Activated T-cell treated with anti-CD3 and anti-CD28 coated beads, Interleukin-2, amount 50 U/mL, for 72 hours (primary cell): ENCODE results near the gene AXIN1. TPM values are rescaled to one million over a fixed set of nuclear protein-coding genes. Genes with fewer than 3 reads are reported as not detected.
A peak's percentile ranks its signal among the peaks of the same experiment; 100 is the strongest.

Experiments used
- ATAC-seq, 2 donors: fragments of 150-1000 bp; cut with Tn5 transposase; replicated peaks in 1 of 2; 2 replicates each; pipeline ENCODE4 v1.10.0; 2021; ENCODE audit warnings: moderate library complexity in 2 of 2, mild to moderate bottlenecking in 1 of 2
- DNase-seq, 2 donors: peaks; one replicate each; pipeline ENCODE4 v3.0.0; 2021 to 2022; ENCODE audit warnings: mixed read lengths in 1 of 2
- H3K27ac Mint-ChIP-seq: one replicate; pipeline ENCODE4 v1.8.0; 2022; ENCODE audit warnings: mild to moderate bottlenecking, moderate library complexity, mixed read lengths
- H3K27me3 Mint-ChIP-seq: one replicate; pipeline ENCODE4 v1.8.0; 2022; ENCODE audit warnings: low read depth, mixed read lengths
- H3K36me3 Mint-ChIP-seq, 2 donors: one replicate each; pipeline ENCODE4 v1.8.0; 2022; ENCODE audit warnings: mixed read lengths in 2 of 2, mild to moderate bottlenecking in 1 of 2; ENCODE audit not compliant: insufficient read depth in 2 of 2
- H3K4me1 Mint-ChIP-seq: one replicate; pipeline ENCODE4 v1.8.0; 2022; ENCODE audit warnings: low read depth, mixed read lengths
- H3K4me3 Mint-ChIP-seq, 2 donors: one replicate each; pipeline ENCODE4 v1.8.0; 2022; ENCODE audit warnings: mild to moderate bottlenecking in 2 of 2, mixed read lengths in 2 of 2, moderate library complexity in 2 of 2
- H3K9me3 Mint-ChIP-seq, 2 donors: one replicate each; pipeline ENCODE4 v1.8.0; 2022; ENCODE audit warnings: mixed read lengths in 2 of 2
- total RNA-seq, 2 donors: library from RNA; stranded (reverse); gene quantifications; one replicate each; pipeline ENCODE4 v1.2.3, GENCODE V29; 2022

The AXIN1 gene
- total RNA-seq, 2 donors from 2014 or later = 28.8 to 29.4 TPM

DNA sequence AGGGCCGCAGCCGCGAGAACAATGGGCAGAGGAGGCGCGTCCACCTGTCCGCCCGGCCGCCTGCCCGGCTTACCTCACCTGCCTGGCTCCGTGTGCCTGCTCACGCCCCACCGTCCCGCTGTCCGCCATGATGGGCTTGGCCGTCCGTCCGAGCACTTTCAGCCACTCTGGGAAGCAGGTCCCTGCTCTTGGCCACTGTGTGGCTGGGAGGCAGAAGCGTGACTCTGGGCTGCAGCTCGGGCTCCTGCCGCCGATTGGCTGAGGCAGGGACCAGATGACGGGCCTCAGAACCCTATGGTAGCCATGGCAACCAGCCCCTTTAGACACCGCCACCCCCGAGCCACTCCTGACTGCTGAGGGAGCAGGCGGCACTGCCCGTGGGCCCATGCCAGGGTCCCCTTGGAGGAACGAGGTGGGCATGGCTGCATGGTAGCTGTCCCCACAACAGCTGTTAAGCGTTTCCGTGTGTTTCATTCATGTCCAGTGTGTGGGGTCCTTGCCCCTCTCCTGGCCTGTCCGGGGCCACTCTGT is 8.9 kb upstream of the AXIN1 start:
- H3K9me3 Mint-ChIP-seq = no peaks in the 10 kb centered on the region
- no peak overlapping the region for H3K27ac Mint-ChIP-seq
- no peaks in the 10 kb centered on the region for H3K27me3 Mint-ChIP-seq
- H3K4me3 Mint-ChIP-seq = no peak overlapping the region
- no peaks in the 10 kb centered on the region for H3K4me1 Mint-ChIP-seq
- ATAC-seq = no peak
- DNase-seq = no peak
- H3K36me3 Mint-ChIP-seq = no peaks in the 10 kb centered on the region

DNA sequence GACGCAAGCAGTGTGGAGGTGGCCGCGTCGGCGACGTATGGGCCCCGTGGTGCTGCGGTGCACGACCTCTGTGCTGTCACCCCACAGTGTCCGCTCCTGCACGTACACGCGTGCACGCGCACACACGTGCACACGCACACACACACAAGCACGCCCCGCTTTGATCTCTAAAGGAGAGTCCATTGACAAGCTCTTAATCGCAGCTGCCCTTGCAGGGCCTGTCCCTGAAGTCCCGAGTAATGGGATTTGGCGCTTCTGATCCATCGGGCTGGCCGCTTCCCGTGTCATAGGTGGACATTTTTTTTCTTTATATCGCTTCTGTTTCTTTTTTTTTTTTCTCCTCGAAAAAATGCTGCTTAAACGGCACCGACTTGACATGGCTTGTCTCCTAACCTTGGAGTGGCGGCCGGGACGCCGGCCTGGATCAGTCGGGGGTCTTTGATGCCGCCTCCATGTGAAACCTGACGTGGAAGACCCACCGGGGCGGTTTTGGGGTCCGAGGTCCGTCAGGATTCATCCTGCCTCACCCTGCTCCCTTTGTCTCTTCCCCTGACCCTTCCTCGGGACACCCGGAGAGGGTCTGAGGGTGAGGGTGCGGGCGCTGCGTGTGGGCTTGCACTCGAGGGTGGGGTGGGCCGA is 8.3 kb upstream of the AXIN1 start:
- ATAC-seq (no peak), DNase-seq (no peak)
- Mint-ChIP-seq H3K4me3 (no peak overlapping the region), H3K4me1 (no peaks in the 10 kb centered on the region), H3K27ac (no peak overlapping the region), H3K27me3 (no peaks in the 10 kb centered on the region), H3K36me3 (no peaks in the 10 kb centered on the region), H3K9me3 (no peaks in the 10 kb centered on the region)

DNA sequence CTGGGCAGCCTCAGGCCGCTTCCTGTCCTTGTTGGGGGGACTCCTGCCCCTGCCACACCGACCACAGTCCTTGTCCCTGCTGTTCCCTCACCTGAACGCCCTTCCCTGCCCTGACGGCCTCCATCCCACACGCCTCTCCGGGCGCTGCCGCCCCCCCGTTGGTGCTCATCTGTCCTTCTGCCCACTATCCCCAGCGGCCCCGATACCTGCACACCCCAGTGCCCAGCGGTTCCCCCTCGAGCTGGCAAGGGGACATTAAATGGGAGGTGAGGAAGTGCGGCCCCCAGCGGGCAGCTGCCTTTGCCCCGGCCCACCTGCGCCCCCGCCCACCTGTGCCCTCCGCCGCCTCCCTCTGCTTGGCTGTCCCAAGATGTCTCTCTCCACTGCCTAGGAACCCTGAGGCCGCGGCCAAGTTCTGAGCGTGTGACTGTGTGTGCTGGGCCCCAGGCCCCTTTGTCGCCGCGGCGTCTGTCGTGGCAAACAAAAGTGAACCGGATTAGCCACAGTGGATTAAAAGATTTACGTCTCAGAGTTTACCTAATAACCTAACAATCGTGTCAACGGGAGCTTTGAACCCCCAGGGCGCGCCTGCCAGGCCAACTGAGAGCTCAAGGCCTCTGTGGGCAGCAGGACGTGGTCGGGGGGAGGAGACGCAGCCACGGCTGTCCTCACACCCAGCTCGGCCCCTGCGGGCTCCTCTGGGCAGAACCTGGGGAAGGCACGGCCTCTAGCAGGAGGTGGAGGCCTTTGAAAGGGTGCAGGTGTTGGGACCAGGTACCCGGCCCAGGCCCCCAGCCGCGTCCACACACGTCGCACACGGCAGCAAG is 7.6 kb upstream of the AXIN1 start:
- no peak for DNase-seq
- Mint-ChIP-seq H3K27ac (no peak overlapping the region), H3K4me1 (peaks cover 7% of the 10 kb centered on the region), H3K36me3 (no peaks in the 10 kb centered on the region), H3K4me3 (no peak overlapping the region), H3K27me3 (no peaks in the 10 kb centered on the region), H3K9me3 (no peaks in the 10 kb centered on the region)
- no peak for ATAC-seq

DNA sequence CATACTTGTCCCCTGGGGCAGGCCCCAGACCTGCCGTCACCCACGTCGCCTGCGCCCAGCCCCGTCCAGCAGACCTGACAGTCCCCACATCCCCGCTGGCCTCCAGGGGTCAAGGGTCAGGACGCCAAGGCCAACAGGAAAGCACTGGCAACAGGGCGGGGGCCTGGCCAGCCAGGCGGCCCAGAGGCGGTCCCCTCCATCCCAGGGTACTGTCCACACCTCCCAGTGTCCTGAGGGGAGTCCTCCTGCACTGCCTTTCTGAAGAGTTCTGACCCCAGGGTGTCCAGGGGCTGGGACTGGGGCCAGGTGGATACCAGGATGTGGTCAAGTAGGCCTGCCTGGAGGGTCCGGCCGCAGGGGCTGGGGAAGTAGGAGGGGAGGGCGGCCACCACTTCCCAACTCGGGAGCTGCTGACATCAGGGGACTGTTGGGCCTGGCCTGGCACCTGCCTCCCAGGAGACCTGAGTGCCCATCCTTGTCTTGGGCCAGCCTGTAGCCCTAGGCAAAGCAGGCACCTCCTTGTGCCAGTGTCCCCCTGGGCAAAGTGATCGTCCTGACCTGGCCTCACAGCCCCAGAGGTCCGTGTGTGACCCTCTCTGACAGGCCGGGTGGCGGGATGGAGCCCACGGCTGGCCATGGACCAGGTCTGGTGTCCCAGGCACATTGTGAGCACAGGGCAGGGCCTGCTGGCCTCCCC is 6.7 kb upstream of the AXIN1 start:
- no peaks in the 10 kb centered on the region for H3K27me3 Mint-ChIP-seq
- H3K27ac Mint-ChIP-seq = no peak overlapping the region
- no peaks in the 10 kb centered on the region for H3K9me3 Mint-ChIP-seq
- peaks cover 12% of the 10 kb centered on the region for H3K4me1 Mint-ChIP-seq
- DNase-seq (no peak), ATAC-seq (no peak)
- H3K36me3 Mint-ChIP-seq = no peaks in the 10 kb centered on the region
- H3K4me3 Mint-ChIP-seq = no peak overlapping the region

DNA sequence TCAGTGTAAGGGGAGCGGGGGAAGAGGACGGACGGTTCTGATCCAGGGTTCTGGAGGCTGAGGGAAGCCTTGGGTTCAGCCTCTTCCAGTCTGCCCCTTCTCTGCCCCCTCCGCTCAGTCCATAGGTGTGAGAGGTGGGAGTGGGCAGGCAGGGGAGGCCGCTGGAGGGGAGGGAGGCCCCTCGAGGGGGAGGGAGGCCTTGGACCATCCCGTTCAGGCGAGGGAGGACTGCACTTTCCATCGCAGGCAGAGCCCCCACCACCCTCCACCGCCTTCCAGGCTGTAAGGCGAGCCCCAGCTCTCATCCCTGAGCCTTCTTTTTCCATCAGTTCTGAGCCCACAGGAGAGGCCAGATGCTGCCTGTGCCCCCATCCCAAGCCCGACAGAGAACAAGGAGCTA is 4.2 kb upstream of the AXIN1 start:
- no peak for DNase-seq
- no peak overlapping the region for H3K4me3 Mint-ChIP-seq
- H3K4me1 Mint-ChIP-seq = peaks cover 16% of the 10 kb centered on the region
- H3K9me3 Mint-ChIP-seq = no peaks in the 10 kb centered on the region
- no peaks in the 10 kb centered on the region for H3K27me3 Mint-ChIP-seq
- no peaks in the 10 kb centered on the region for H3K36me3 Mint-ChIP-seq
- H3K27ac Mint-ChIP-seq = no peak overlapping the region
- ATAC-seq = no peak

DNA sequence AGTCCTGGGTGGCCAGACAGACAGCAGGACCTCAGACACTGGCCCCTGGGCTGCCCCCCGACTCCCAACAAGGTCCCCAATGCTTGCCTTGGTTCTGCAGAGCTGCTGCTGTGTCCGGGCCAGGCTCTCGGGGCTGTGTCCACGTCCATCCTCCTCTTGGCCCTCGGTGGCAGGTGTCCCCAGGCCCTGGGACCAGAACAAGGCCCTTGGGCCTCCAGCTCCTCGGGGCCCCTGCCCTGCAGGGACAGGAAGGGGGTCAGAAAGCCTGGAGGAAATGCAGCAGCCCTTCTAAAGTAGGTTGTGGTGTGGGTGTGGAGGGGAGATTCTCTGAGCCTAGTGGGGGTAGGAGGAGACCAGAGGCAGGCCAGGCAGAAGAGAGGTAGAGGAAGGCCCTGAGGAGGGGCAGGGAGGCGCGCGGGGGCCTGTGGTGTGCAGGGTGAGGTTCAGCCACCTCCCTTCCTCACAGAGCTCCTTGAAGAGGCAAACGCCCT is 2.5 kb upstream of the AXIN1 start:
- peaks cover 0 to 3% of the 10 kb centered on the region in 2 donors for H3K36me3 Mint-ChIP-seq
- no peaks in the 10 kb centered on the region for H3K27me3 Mint-ChIP-seq
- ATAC-seq = no peak
- H3K9me3 Mint-ChIP-seq = no peaks in the 10 kb centered on the region
- H3K4me1 Mint-ChIP-seq = peaks cover 30% of the 10 kb centered on the region
- DNase-seq = no peak
- H3K4me3 Mint-ChIP-seq = peak overlapping the region in 1 of 2 donors; percentile 29
- no peak overlapping the region for H3K27ac Mint-ChIP-seq

DNA sequence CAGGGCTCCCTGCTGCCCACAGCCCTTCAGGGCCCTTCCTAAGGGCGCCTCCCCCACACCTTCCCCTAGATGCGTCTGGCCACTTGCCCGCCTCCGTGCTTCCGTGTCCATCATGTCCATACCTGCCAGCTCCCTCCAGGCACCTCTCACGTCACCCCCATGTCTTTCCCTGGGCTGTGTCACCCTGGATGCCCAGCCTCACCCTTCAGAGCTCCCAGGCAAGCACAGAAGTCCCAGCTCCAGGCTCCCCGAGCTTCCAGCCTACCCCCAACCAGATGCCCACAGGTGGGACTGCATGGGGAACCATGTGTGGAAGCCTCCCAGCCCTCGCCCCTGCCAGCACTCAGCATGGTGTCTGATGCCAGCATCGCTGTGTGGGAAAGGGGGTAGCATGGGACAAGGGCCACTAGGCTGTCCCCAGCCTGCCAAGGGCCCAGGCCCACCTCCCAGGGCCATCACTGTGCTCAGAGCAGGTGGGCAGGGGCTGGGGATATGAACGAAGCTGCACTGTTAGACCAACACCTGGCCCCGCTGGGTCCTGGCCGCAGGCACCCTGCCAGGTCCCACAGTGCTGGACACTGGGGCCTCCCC is 1.9 kb upstream of the AXIN1 start:
- Mint-ChIP-seq H3K9me3 (no peaks in the 10 kb centered on the region), H3K4me1 (peaks cover 37% of the 10 kb centered on the region), H3K36me3 (peaks cover 0 to 3% of the 10 kb centered on the region in 2 donors), H3K27ac (no peak overlapping the region), H3K27me3 (no peaks in the 10 kb centered on the region), H3K4me3 (peak overlapping the region in 1 of 2 donors; percentile 38)
- DNase-seq = no peak
- no peak for ATAC-seq

DNA sequence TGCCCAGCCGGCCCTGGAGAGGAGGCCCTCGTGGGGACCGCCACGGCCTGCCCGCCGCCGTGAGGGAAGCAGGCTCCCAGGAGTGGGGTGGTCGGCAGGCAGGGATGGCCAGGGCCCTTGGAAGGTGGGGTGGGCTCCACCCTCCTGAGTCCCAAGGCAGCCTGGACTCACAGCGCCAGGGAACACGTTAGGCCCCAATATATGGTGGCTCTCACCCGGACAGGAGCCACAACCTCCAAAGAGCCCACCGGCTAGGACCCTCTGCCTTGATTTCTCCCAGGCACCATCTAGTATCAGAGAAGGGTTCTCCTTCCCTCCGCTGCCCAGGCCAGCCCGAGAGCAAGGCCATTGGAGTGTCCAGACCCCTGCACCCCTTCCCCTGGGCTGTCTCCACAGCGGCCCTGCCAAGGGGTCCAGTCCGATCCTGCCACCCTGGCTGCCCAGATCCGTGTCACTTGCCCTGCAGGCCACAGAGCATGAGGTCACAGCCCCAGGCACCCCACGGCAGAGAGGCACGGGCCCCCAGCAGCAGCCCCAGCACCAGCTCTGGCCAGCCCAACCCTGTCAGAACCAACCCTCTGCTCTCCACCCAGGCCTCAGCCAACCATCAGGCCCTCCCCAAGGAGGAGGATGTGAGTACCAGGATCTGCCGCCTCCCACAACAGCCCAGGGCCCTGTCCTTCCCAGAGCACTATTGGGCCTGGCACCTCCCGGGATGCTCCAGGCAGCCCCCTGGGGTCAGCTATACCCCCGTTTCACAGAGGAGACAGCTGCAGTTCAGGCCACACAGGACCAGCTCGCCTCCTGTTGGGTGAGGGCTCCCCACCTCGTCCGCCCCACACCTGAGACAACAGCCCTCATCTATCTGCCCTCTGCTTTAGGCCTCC is 1.1 kb upstream of the AXIN1 start:
- Mint-ChIP-seq H3K4me3 (peak overlapping the region; percentile 20 to 38), H3K4me1 (peaks cover 44% of the 10 kb centered on the region), H3K9me3 (no peaks in the 10 kb centered on the region), H3K27ac (no peak overlapping the region), H3K36me3 (peaks cover 0 to 3% of the 10 kb centered on the region in 2 donors), H3K27me3 (no peaks in the 10 kb centered on the region)
- DNase-seq (peak in 1 of 2 donors; percentile 27), ATAC-seq (no peak)

DNA sequence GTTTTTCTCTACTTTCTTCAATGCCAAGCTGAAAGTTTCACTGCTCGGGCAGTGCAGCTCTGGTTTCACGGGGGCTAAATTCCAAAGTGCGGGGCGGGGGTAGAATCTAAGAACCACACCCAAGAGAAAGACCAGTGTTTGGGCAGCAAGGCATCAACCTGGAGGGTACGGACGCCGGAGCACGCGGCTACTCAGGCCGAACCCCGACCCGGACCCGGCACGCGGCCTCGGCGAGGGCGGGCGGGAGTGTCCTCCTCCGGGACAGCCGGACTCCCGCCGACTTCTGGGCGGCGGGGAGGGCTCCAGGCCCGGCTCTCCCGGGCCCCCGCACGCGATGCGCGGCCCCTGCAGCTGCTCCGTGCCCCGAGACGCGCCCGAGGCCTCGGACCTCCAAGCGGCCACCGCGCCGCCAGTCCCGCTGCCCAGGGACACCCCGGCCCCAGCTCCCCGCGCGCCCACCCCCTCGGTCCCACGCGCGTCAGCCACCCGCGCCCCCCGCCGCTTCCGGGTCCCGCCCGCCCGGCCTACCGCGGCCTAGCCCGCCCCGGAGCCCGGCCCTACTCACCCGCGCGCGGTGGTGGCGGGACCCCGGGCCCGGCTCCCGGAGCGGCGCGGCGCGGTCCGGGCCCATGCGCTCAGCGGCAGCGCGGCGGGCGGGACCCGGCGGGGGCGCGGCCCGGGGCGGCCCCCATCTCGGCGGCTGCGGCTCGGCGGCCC is 561 bp downstream of the AXIN1 start:
- peaks cover 0 to 3% of the 10 kb centered on the region in 2 donors for H3K36me3 Mint-ChIP-seq
- H3K27ac Mint-ChIP-seq = peak overlapping the region; percentile 91
- no peaks in the 10 kb centered on the region for H3K9me3 Mint-ChIP-seq
- DNase-seq = peak; percentile 36 to 56
- H3K27me3 Mint-ChIP-seq = no peaks in the 10 kb centered on the region
- H3K4me1 Mint-ChIP-seq = peaks cover 58% of the 10 kb centered on the region
- peak; percentile 41 for ATAC-seq
- H3K4me3 Mint-ChIP-seq = peak overlapping the region; percentile 83 to 89

DNA sequence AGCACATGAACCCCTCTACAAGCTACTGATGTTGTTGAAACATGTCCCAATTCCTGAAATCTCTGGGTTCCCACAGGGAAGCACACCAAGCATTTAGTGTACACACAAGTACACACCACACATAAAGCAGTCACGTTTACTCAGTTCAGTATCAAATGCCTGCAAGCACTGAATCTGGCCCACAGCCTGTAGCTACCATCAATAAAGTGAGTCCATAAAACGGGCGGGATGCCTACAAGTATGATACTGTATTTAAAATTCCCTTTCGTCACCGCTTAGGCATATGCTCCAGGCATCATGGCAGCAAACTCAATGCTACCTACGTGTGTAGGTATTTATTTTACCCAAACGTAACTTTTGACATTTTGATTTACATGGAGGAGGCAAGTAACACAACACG is 2.3 kb downstream of the AXIN1 start:
- peaks cover 2 to 7% of the 10 kb centered on the region in 2 donors for H3K36me3 Mint-ChIP-seq
- DNase-seq = no peak
- no peak for ATAC-seq
- H3K4me1 Mint-ChIP-seq = peaks cover 69% of the 10 kb centered on the region
- H3K9me3 Mint-ChIP-seq = no peaks in the 10 kb centered on the region
- H3K27ac Mint-ChIP-seq = no peak overlapping the region
- peak overlapping the region; percentile 83 to 89 for H3K4me3 Mint-ChIP-seq
- no peaks in the 10 kb centered on the region for H3K27me3 Mint-ChIP-seq

DNA sequence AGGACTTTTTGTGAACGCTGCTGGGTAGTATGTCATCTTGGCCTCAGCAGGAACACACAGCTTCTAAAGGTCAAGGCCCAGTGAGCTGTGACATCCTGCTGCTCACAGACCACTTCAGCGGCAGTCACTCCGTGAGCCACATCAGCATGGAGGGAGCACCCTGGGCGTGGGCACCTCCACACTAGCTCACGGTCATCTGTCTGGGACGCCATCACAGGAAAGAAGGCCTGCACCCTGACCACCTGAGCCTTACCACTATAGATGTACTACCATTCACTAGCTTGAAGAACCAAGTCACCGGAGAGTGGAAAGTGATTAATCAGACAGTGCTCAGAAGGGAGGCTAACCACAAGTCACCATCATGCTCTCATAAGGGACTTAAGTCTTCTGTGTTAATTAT is 3.3 kb downstream of the AXIN1 start:
- no peaks in the 10 kb centered on the region for H3K27me3 Mint-ChIP-seq
- peaks cover 71% of the 10 kb centered on the region for H3K4me1 Mint-ChIP-seq
- H3K27ac Mint-ChIP-seq = no peak overlapping the region
- H3K9me3 Mint-ChIP-seq = no peaks in the 10 kb centered on the region
- ATAC-seq (no peak), DNase-seq (no peak)
- peak overlapping the region in 1 of 2 donors; percentile 3 for H3K4me3 Mint-ChIP-seq
- peaks cover 2 to 11% of the 10 kb centered on the region in 2 donors for H3K36me3 Mint-ChIP-seq
